ENCODE results near the gene TASOR. TPM values are rescaled to one million over a fixed set of nuclear protein-coding genes. Genes with fewer than 3 reads are reported as not detected.
"Not testable (repeated sequence)": the region's sequence is repeated elsewhere in the genome, so short reads cannot be mapped to it uniquely, and the experiment has no call there.

The TASOR gene
- total and polyA plus RNA-seq, 2 of the 8 experiments (the other 6 are each of a cell fraction or from before 2014, with no cell fraction given) = 12.2 to 45.5 TPM

- not testable (repeated sequence) for H3K23me2 ChIP-seq (ENCODE audit: low read depth, low read length); H2BK15ac ChIP-seq (ENCODE audit: low read length); FAIRE-seq; H3K79me1 ChIP-seq (ENCODE audit: low read depth, low read length); H3K36me3 ChIP-seq (ENCODE audit: control insufficient read depth in 2 of 4, insufficient read depth in 4 of 4, low read length in 3 of 4); H2BK12ac ChIP-seq (ENCODE audit: low read depth, low read length); DNase-seq (ENCODE audit: low read depth in 1 of 2, low spot score in 2 of 2); H3K4me2 ChIP-seq (ENCODE audit: insufficient read depth in 1 of 2, low read depth in 2 of 2, low read length in 2 of 2); H3K4me3 ChIP-seq (ENCODE audit: extremely low read depth in 1 of 4, insufficient read depth in 2 of 4, low read depth in 3 of 4, low read length in 4 of 4); H2AK5ac ChIP-seq (ENCODE audit: low read depth, low read length); H3K79me2 ChIP-seq (ENCODE audit: control insufficient read depth in 1 of 2, insufficient read depth in 2 of 2, low read length in 2 of 2); H4K5ac ChIP-seq (ENCODE audit: insufficient read length, low read depth, low read length); H4K20me1 ChIP-seq (replicated peaks in 1 of 2; ENCODE audit: control insufficient read depth in 1 of 2, insufficient read depth in 2 of 2, low read length in 2 of 2); H3K18ac ChIP-seq (ENCODE audit: extremely low read depth, low read length); H3K4me1 ChIP-seq (replicated peaks in 1 of 4; ENCODE audit: control insufficient read depth in 3 of 4, insufficient read depth in 4 of 4, low read length in 3 of 4); H2AFZ ChIP-seq (ENCODE audit: low read length); H2BK20ac ChIP-seq (ENCODE audit: low read length); H3K9ac ChIP-seq (replicated peaks in 1 of 4; ENCODE audit: extremely low read depth in 1 of 4, low read depth in 3 of 4, low read length in 3 of 4); H3K9me3 ChIP-seq (ENCODE audit: insufficient read depth in 2 of 2, low read depth in 1 of 2, low read length in 1 of 2); H3K14ac ChIP-seq (ENCODE audit: insufficient read length); H2BK5ac ChIP-seq (ENCODE audit: low read depth, low read length); H3K23ac ChIP-seq (ENCODE audit: insufficient read length); H3K56ac ChIP-seq (replicated peaks; ENCODE audit: insufficient read length, low read depth, low read length); H3K27me3 ChIP-seq (replicated peaks in 1 of 4; ENCODE audit: control insufficient read depth in 3 of 4, extremely low read depth in 1 of 4, insufficient read depth in 3 of 4, low read length in 3 of 4); H2BK120ac ChIP-seq (replicated peaks; ENCODE audit: low read depth, low read length); H3K27ac ChIP-seq (ENCODE audit: low read depth, low read length); H4K8ac ChIP-seq (ENCODE audit: extremely low read depth, insufficient read depth, low read length); H3K4ac ChIP-seq (replicated peaks; ENCODE audit: insufficient read length, low read depth, low read length); H4K91ac ChIP-seq (replicated peaks; ENCODE audit: insufficient read length, low read length)
- POLR2A ChIA-PET (ENCODE audit: partially characterized antibody) = interaction anchor here (1.6 kb wide), 1 partner anchor 10 kb away, joined by 6 read pairs; the partner anchor contains the start of gene TASOR
- 84% methylated on average over 9 of the region's 21 CpGs; no CpG with 5 or more reads in 1 of the 2 experiments for WGBS, 2 experiments (ENCODE audit: extremely low coverage in 1 of 2, insufficient coverage in 1 of 2, insufficient read length in 1 of 2, insufficient replicate concordance in 2 of 2, low coverage in 1 of 2, low lambda C conversion rate in 2 of 2, missing lambda C conversion rate in 1 of 2)
- CTCF ChIA-PET (ENCODE audit: partially characterized antibody) = interaction anchor here (1.0 kb wide), 1 partner anchor 10 kb away, joined by 3 read pairs; no protein-coding TSS in a partner anchor
These were observed 8.9 kb upstream of the TASOR start for GRCh38 chr3:56692001-56692365.

Data from H1 (cell line).